ENCODE measurements around the gene GUCY1A1.

Gene GUCY1A1

DNA sequence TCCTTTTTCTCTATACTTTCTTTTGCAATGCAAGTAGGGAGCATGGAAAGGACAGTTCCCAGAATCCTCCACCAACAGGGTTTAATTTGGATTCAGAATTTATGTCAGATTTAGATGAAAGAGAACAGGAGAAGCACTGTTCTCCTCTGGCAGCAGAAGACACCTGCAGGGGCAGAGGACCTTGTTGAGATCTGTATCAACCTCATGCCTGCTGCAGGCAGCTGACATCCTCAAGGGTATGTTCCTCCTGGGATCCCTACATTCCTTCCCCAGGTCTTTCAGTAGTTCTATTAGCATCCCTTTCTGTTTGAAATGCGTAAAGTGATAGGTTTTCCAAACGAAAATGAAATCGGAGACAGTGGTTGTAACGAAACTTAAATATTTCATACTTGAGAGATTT lies 10.6 kb upstream of the GUCY1A1 start:
- H3K27ac ChIP-seq = no peak overlapping the region
- H3K9me3 ChIP-seq (ENCODE audit: severe bottlenecking) = no peaks in the 10 kb centered on the region
- no peaks in the 10 kb centered on the region for H3K27me3 ChIP-seq (ENCODE audit: insufficient read depth, low read depth, severe bottlenecking)
- TF ChIP-seq, protein P1, sequence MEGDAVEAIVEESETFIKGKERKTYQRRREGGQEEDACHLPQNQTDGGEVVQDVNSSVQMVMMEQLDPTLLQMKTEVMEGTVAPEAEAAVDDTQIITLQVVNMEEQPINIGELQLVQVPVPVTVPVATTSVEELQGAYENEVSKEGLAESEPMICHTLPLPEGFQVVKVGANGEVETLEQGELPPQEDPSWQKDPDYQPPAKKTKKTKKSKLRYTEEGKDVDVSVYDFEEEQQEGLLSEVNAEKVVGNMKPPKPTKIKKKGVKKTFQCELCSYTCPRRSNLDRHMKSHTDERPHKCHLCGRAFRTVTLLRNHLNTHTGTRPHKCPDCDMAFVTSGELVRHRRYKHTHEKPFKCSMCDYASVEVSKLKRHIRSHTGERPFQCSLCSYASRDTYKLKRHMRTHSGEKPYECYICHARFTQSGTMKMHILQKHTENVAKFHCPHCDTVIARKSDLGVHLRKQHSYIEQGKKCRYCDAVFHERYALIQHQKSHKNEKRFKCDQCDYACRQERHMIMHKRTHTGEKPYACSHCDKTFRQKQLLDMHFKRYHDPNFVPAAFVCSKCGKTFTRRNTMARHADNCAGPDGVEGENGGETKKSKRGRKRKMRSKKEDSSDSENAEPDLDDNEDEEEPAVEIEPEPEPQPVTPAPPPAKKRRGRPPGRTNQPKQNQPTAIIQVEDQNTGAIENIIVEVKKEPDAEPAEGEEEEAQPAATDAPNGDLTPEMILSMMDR (IDR thresholded peaks at IDR 0.05; ENCODE audit: low read depth, low read length) = no peak
- no peaks in the 10 kb centered on the region for H3K36me3 ChIP-seq
- H3K4me3 ChIP-seq (ENCODE audit: low read depth, low read length) = no peak overlapping the region
- no peak for DNase-seq

DNA sequence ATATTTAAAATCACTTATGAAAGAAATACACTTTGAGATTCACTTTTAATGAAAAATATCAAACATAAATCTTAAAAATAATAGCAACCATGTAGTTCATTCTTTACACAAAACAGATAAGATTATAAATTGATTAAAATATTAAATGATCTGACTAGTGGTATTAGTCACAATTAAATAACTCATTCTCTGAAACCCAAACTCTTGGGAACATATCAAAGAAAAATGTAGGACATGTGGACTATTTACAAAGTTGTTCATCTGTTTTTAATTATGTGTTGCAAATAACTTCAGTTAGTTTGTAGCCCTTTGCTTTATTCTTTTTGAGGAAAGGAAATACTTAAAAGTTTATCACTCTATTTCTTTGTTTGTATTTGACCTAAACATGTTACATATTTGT lies 9.5 kb upstream of the GUCY1A1 start:
- H3K36me3 ChIP-seq = no peaks in the 10 kb centered on the region
- no peak overlapping the region for H3K27ac ChIP-seq
- no peaks in the 10 kb centered on the region for H3K27me3 ChIP-seq (ENCODE audit: insufficient read depth, low read depth, severe bottlenecking)
- H3K9me3 ChIP-seq (ENCODE audit: severe bottlenecking) = no peaks in the 10 kb centered on the region
- no peak overlapping the region for H3K4me3 ChIP-seq (ENCODE audit: low read depth, low read length)
- DNase-seq = no peak
- TF ChIP-seq, protein P1 (IDR thresholded peaks at IDR 0.05; ENCODE audit: low read depth, low read length) = no peak

- TF ChIP-seq, protein P1 (IDR thresholded peaks at IDR 0.05; ENCODE audit: low read depth, low read length) = no peak
- no peak overlapping the region for H3K27ac ChIP-seq
- H3K36me3 ChIP-seq = no peaks in the 10 kb centered on the region
- DNase-seq = no peak
- no peaks in the 10 kb centered on the region for H3K27me3 ChIP-seq (ENCODE audit: insufficient read depth, low read depth, severe bottlenecking)
- H3K9me3 ChIP-seq (ENCODE audit: severe bottlenecking) = no peaks in the 10 kb centered on the region
- no peak overlapping the region for H3K4me3 ChIP-seq (ENCODE audit: low read depth, low read length)
Observed at GRCh38 chr4:155657985-155658680, 8.5 kb upstream of the GUCY1A1 start.

GRCh38 chr4:155658681-155659064 lies 8.0 kb upstream of the GUCY1A1 start:
- Histone ChIP-seq H3K27ac (no peak overlapping the region), H3K9me3 (ENCODE audit: severe bottlenecking) (no peaks in the 10 kb centered on the region), H3K4me3 (ENCODE audit: low read depth, low read length) (no peak overlapping the region), H3K27me3 (ENCODE audit: insufficient read depth, low read depth, severe bottlenecking) (no peaks in the 10 kb centered on the region), H3K36me3 (no peaks in the 10 kb centered on the region)
- no peak for DNase-seq
- TF ChIP-seq, protein P1 (IDR thresholded peaks at IDR 0.05; ENCODE audit: low read depth, low read length) = no peak

- Histone ChIP-seq H3K27ac (no peak overlapping the region), H3K36me3 (no peaks in the 10 kb centered on the region), H3K9me3 (ENCODE audit: severe bottlenecking) (no peaks in the 10 kb centered on the region), H3K27me3 (ENCODE audit: insufficient read depth, low read depth, severe bottlenecking) (no peaks in the 10 kb centered on the region), H3K4me3 (ENCODE audit: low read depth, low read length) (no peak overlapping the region)
- TF ChIP-seq, protein P1 (IDR thresholded peaks at IDR 0.05; ENCODE audit: low read depth, low read length) = no peak
- DNase-seq = no peak
Observed at GRCh38 chr4:155659176-155659575, 7.5 kb upstream of the GUCY1A1 start.

- H3K36me3 ChIP-seq = no peaks in the 10 kb centered on the region
- TF ChIP-seq, protein P1 (IDR thresholded peaks at IDR 0.05; ENCODE audit: low read depth, low read length) = no peak
- no peak overlapping the region for H3K4me3 ChIP-seq (ENCODE audit: low read depth, low read length)
- no peaks in the 10 kb centered on the region for H3K27me3 ChIP-seq (ENCODE audit: insufficient read depth, low read depth, severe bottlenecking)
- no peaks in the 10 kb centered on the region for H3K9me3 ChIP-seq (ENCODE audit: severe bottlenecking)
- no peak for DNase-seq
- H3K27ac ChIP-seq = no peak overlapping the region
Observed at GRCh38 chr4:155660436-155660835, 6.2 kb upstream of the GUCY1A1 start.
